ENCODE measurements around the gene CPB1. TPM values are rescaled to one million over a fixed set of nuclear protein-coding genes. Genes with fewer than 3 reads are reported as not detected.

Gene CPB1
- total and polyA plus RNA-seq, 2 donors (not counting 1 experiment from before 2014, with no cell fraction given), result not detected

DNA sequence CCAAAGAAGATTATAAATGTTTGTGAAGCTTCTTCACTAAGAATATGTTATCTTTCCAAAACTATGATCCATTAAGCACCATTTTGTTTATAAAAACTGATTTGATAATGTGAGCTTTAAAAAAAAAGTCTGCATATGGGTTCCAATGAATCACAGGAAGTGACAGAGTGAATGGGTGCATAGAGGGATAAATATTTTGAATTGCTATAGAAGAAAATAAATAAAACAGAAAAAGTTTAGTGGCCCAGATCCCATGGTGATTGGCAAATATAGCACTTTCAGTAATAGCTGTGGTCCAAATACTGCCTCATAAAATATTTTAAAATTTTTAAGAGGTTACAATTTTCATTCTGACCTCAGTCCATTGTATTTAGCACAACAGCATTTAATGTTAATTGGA, 56.6 kb downstream of the CPB1 start:
- Histone ChIP-seq H3K9ac (ENCODE audit: low read length) (no peak overlapping the region), H3K36me3 (replicated peaks in 1 of 2; ENCODE audit: control extremely low read depth in 1 of 2, control insufficient read depth in 1 of 2, extremely low read depth in 1 of 2, insufficient read depth in 2 of 2, low read length in 1 of 2) (no peaks in the 10 kb centered on the region), H3K27me3 (replicated peaks in 1 of 4; ENCODE audit: control extremely low read depth in 1 of 4, control insufficient read depth in 3 of 4, insufficient read depth in 4 of 4, low read length in 3 of 4) (peaks cover 0 to 5% (median 0%) of the 10 kb centered on the region in 4 experiments), H3K79me2 (ENCODE audit: control insufficient read depth, insufficient read depth, low read length) (no peaks in the 10 kb centered on the region), H3K27ac (ENCODE audit: low read length in 2 of 2) (no peak overlapping the region), H3K4me1 (ENCODE audit: control insufficient read depth in 2 of 2, insufficient read depth in 2 of 2, low read length in 2 of 2) (no peaks in the 10 kb centered on the region), H3K4me3 (ENCODE audit: control extremely low read depth in 1 of 5, extremely low read depth in 1 of 5, insufficient read depth in 1 of 5, low read depth in 2 of 5, low read length in 4 of 5) (no peak overlapping the region), H2AFZ (ENCODE audit: insufficient read depth, low read depth, low read length, poor library complexity, severe bottlenecking) (no peak overlapping the region), H3K9me3 (ENCODE audit: control extremely low read depth in 1 of 3, control insufficient read depth in 2 of 3, insufficient read depth in 1 of 3, low read length in 2 of 3) (no peaks in the 10 kb centered on the region), H4K20me1 (ENCODE audit: control insufficient read depth, insufficient read depth, low read length, poor library complexity, severe bottlenecking) (no peaks in the 10 kb centered on the region), H3K4me2 (replicated peaks; ENCODE audit: low read depth, low read length, poor library complexity, severe bottlenecking) (no peak overlapping the region)
- no peak for ATAC-seq (ENCODE audit: low read depth)
- POLR2A ChIA-PET, result no interaction called here
- H3K27ac Mint-ChIP-seq, result no peak overlapping the region
- no peak for DNase-seq
- H3K9me3 Mint-ChIP-seq (ENCODE audit: insufficient read depth), result no peaks in the 10 kb centered on the region
- no peak overlapping the region for H3K4me3 Mint-ChIP-seq
- TF ChIP-seq EZH2 (IDR thresholded peaks at IDR 0.05; ENCODE audit: borderline replicate concordance, insufficient read depth, low read depth, low read length, poor library complexity, severe bottlenecking) (no peak), CTCF (IDR thresholded peaks at IDR 0.05) (no peak)
- no peaks in the 10 kb centered on the region for H3K4me1 Mint-ChIP-seq
- peaks cover 12% of the 10 kb centered on the region for H3K27me3 Mint-ChIP-seq
- CTCF ChIA-PET, result interaction anchor here (1.5 kb wide), 1 partner anchor 21 kb away, joined by 3 read pairs; no protein-coding TSS in a partner anchor
- intact Hi-C loops (cut with micrococcal nuclease), result no loop called here

DNA sequence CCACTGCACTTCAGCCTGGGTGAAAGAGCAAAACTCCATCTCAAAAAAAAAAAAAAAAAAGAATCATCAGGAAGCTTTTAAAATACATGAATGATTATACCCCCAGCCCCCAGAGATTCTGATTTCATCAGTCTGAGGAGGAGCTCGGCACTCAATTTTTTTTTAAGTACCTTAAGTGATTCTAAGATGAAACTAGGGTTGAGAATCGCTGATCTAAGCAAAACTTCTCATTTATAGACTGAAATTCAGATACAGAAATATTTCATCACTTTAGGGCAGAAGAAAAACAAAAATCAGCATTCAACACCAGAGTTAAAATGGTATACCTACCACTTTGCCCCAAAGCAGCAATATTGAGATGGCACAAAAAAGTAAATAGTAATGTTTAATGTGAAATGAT, 62.2 kb downstream of the CPB1 start:
- Histone ChIP-seq H3K4me1 (ENCODE audit: control insufficient read depth in 2 of 2, insufficient read depth in 2 of 2, low read length in 2 of 2) (no peaks in the 10 kb centered on the region), H3K4me2 (replicated peaks; ENCODE audit: low read depth, low read length, poor library complexity, severe bottlenecking) (no peak overlapping the region), H3K9me3 (ENCODE audit: control extremely low read depth in 1 of 3, control insufficient read depth in 2 of 3, insufficient read depth in 1 of 3, low read length in 2 of 3) (no peaks in the 10 kb centered on the region), H3K27ac (ENCODE audit: low read length in 2 of 2) (no peak overlapping the region), H3K36me3 (replicated peaks in 1 of 2; ENCODE audit: control extremely low read depth in 1 of 2, control insufficient read depth in 1 of 2, extremely low read depth in 1 of 2, insufficient read depth in 2 of 2, low read length in 1 of 2) (no peaks in the 10 kb centered on the region), H3K4me3 (ENCODE audit: control extremely low read depth in 1 of 5, extremely low read depth in 1 of 5, insufficient read depth in 1 of 5, low read depth in 2 of 5, low read length in 4 of 5) (no peak overlapping the region), H4K20me1 (ENCODE audit: control insufficient read depth, insufficient read depth, low read length, poor library complexity, severe bottlenecking) (no peaks in the 10 kb centered on the region), H3K79me2 (ENCODE audit: control insufficient read depth, insufficient read depth, low read length) (no peaks in the 10 kb centered on the region), H3K9ac (ENCODE audit: low read length) (no peak overlapping the region), H2AFZ (ENCODE audit: insufficient read depth, low read depth, low read length, poor library complexity, severe bottlenecking) (no peak overlapping the region), H3K27me3 (replicated peaks in 1 of 4; ENCODE audit: control extremely low read depth in 1 of 4, control insufficient read depth in 3 of 4, insufficient read depth in 4 of 4, low read length in 3 of 4) (peaks cover 0 to 5% (median 0%) of the 10 kb centered on the region in 4 experiments)
- DNase-seq (no peak), ATAC-seq (ENCODE audit: low read depth) (no peak)
- intact Hi-C loops (cut with micrococcal nuclease), result no loop called here
- H3K4me3 Mint-ChIP-seq, result no peak overlapping the region
- POLR2A ChIA-PET, result no interaction called here
- H3K4me1 Mint-ChIP-seq, result no peaks in the 10 kb centered on the region
- H3K27me3 Mint-ChIP-seq, result peaks cover 14% of the 10 kb centered on the region
- H3K9me3 Mint-ChIP-seq (ENCODE audit: insufficient read depth), result no peaks in the 10 kb centered on the region
- CTCF ChIA-PET, result no interaction called here
- no peak for TF ChIP-seq CTCF (IDR thresholded peaks at IDR 0.05)
- no peak for TF ChIP-seq EZH2 (IDR thresholded peaks at IDR 0.05; ENCODE audit: borderline replicate concordance, insufficient read depth, low read depth, low read length, poor library complexity, severe bottlenecking)
- WGBS (ENCODE audit: insufficient coverage), result no CpG with 5 or more reads among the region's 2 CpGs
- no peak overlapping the region for H3K27ac Mint-ChIP-seq
